NCI-H2171 treated with DMSO at 0.1 percent for 48 hours (cell line): ENCODE results near the gene TEX9.
"Not testable (repeated sequence)": the region's sequence is repeated elsewhere in the genome, so short reads cannot be mapped to it uniquely, and the experiment has no call there.

Experiments used
- DNase-seq: peaks from one replicate; lab custom pipeline; 2025; lab: John Stamatoyannopoulos, UW

TEX9 gene

GRCh38 chr15:56365075-56365711 lies at the start of gene TEX9:
Gene TEX9, plus strand, starts transcription at chr15:56365426. Its CDS starts 25 bp downstream, at chr15:56365451.
- DNase-seq, result peak; percentile 83

DNA sequence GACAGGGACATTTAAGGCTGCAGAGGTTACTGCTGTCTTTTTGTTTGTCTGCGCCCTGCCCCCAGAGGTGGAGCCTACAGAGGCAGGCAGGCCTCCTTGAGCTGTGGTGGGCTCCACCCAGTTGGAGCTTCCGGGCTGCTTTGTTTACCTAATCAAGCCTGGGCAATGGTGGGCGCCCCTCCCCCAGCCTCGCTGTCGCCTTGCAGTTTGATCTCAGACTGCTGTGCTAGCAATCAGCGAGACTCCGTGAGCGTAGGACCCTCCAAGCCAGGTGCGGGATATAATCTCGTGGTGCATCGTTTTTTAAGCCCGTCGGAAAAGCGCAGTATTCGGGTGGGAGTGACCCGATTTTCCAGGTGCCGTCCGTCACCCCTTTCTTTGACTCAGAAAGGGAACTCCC lies 48.7 kb upstream of the TEX9 start:
- not testable (repeated sequence) for DNase-seq

- DNase-seq, result no peak
These were observed 44.9 kb upstream of the TEX9 start for GRCh38 chr15:56320316-56320715.

DNA sequence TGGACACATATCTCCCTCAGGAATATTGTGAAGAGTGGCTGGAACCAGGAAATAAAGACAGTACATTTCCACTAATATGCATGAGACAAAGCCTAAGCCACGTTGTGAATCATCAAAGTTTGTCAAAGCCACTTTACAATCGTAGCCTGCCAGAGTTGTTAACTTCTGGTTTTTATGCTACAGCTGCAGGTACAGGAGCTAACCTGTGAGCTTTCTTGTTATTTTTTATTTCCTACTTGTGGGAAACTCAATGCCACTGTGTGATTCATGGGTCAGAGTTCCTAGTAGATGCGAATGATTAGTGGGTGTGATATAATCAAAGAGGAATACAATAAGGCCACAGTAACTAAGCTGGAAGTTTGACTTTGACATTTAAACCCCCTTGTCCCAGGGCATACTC lies 44.4 kb upstream of the TEX9 start:
- no peak for DNase-seq

GRCh38 chr15:56322444-56322843 lies 42.8 kb upstream of the TEX9 start:
- no peak for DNase-seq

- no peak for DNase-seq
These were observed 41.8 kb upstream of the TEX9 start for GRCh38 chr15:56323435-56323834.

- no peak for DNase-seq
These were observed 40.0 kb upstream of the TEX9 start for GRCh38 chr15:56325186-56325585.

- no peak for DNase-seq
These were observed 37.3 kb upstream of the TEX9 start for GRCh38 chr15:56327721-56328502.

DNA sequence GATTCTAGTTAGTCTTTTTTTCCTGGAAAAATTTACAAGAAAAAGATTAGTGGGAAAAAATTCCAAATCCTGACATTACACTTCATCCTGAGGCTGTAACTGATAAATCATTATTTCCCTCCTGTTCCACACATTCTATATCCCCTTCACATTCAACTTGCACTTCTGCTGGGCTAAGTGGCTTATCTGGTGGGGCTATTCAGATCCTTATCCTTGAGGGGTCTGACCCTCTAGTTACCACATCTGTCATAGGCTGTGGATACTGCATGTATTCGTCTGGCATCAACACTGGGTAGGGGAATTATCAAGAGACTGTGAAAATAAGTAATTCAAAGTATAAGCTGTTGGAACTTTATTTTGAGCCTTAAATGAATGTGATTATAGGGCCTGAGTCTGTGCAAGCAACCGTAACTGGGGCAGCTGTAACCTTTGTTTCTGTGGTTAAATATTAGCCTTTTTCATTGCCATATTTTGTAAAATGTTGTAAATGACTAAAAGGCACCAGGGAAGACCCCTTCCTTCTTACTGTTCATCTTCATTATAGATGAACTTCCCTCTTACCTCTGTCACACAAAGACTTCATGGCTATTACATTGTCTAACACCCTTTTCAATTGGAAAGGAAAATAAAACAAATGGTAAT lies 28.0 kb upstream of the TEX9 start:
- no peak for DNase-seq

GRCh38 chr15:56339594-56339993 lies 25.6 kb upstream of the TEX9 start:
- no peak for DNase-seq

GRCh38 chr15:56341201-56341600 lies 24.0 kb upstream of the TEX9 start:
- no peak for DNase-seq

- DNase-seq, result no peak
These were observed 22.6 kb upstream of the TEX9 start for GRCh38 chr15:56342653-56343052.

- no peak for DNase-seq
These were observed 21.3 kb upstream of the TEX9 start for GRCh38 chr15:56343879-56344278.

DNA sequence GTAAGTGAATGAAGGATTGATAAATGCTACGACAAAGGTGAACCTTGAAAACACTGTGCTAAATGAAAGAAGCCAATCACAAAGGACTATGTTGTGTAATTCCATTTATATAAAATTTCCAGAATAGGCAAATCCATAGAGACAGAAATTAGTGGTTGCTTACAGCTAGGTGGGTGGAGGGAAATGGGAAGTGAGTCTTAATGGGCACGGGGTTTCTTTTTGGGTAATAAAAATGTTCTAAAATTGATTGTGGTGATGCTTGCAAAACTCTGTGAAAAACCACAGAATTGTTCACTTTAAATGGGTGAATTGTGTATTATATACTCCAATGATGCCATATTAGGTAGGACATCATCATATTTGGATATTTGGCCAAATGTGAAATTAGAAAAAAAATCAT lies 20.9 kb upstream of the TEX9 start:
- no peak for DNase-seq

DNA sequence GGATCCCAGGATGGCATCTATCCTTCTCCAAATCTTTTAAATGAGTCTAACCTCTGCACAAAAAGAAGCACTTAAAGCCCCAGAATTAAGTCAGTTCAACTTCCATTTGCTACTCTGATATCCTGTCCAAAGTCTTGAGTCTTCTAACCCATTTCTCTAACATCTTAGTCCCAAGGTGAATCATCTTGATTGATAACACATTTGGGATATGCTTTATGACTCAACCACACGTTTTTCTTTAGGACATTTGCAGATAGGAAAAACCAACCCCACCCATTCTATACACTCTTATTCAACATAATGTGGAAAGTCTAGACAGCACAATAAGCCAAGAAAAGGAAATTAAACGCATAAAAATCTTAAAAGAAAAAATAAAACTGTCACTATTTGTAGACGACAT lies 18.8 kb upstream of the TEX9 start:
- no peak for DNase-seq

DNA sequence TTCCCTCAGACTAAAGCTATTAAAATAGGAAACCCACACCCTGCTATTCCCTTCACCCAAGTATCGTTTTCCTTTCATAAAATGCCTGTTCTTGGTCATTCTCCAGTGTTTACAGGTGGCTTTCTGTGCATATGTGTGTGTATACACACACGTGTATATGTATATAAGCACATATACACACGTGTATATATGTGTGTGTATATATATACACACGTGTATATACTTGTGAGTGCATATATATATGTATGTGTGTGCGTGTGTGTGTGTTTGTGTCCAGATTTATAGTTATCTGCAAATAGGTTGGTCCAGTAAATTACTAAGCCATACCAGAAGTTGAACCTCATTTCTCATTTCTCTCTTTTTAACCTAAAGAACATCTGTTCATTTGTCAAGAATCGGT lies 15.7 kb upstream of the TEX9 start:
- no peak for DNase-seq

DNA sequence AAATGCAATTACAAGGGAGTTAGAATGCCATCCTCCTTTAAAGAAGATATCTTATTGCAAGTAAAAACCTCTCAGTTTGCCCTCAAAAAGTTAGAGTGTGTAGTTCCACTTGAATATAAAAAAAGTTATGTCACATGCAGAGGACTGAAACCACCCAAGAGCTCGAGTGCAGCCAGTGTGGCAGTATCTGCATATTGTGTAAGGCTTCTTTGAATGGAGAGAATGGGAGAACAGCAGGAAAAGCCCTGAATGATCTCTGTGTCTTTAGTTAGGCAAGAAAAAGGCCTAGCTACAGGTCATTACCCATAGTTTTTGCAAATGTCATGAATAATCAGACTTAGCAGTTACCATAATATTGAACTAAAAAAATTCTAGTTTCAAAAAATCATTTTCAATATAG lies 13.9 kb upstream of the TEX9 start:
- no peak for DNase-seq

DNA sequence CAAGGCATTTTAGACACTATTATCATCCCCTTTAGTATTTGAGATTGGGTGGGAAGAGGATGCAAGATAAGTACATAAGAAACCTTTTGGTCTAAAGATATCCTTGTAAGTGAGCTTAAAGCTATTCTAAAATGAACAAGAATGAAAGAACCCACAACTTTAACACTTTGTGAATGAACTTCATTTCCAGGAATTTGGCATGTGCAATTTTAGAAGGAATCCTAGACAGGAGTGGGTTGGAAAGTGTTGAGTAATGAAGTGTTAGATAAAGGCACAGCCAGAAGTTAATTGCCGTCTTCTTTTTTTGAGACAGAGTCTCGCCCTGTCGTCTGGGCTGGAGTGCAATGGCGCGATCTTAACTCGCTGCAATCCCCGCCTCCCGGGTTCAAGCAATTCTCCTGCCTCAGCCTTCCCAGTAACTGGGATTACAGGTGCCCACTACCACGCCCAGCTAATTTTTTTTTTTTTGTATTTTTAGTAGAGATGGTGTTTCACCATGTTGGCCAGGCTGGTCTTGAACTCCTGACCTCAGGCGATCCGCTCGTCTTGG lies 13.2 kb upstream of the TEX9 start:
- DNase-seq, result no peak

DNA sequence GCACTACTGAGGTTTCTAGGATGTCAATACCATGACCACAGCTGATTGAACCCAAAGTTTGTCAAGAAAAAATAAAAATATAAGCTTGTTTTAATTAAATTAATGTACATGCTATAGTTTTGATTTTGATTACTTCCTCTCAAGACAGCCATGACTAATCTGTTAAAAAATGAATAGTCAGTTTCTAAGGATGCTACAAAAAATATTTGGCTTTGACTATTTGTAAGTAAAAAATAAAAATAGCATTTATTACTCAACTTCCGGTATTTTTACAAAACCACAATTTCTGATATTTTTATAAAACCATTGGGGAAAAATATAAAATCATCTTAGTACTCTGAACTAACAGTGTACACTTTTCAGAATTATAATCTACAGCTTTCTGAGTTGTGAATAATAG lies 12.1 kb upstream of the TEX9 start:
- no peak for DNase-seq

- no peak for DNase-seq
These were observed 11.5 kb upstream of the TEX9 start for GRCh38 chr15:56353740-56354139.

- no peak for DNase-seq
These were observed 8.6 kb upstream of the TEX9 start for GRCh38 chr15:56356616-56357015.

DNA sequence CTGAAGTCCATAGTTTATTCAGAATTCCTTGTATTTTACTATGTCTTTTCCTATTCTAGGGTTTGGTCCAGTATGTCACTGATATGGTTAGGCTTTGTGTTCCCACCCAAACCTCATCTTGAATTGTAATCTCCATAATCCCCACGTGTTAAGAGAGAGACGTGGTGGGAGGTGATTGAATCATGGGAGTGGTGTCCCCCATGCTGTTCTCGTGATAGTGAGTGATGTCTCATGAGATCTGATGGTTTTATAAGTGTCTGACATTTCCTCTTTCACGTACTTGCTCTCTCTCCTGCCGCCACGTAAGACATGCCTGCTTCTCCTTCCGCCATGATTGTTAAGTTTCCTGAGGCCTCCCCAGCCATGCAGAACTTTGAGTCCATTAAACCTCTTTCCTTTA lies 6.6 kb upstream of the TEX9 start:
- DNase-seq, result no peak

DNA sequence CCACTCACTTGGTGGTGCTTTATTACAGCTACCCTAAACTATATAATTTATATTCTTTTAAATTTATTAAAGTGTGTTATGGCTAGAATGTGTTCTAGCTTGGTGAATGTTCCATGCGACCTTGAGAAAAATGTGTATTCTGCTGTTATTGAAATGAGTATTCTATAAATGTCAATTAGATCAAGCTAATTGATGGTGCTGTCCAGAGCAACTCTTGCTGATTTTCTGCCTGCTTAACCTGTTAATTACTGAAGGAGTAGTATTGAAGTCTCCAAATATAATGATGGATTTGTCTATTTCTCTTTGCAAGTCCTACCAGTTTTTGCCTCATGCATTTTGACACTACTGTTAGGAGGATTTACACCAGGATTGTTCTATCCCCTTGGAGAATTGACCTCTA lies 3.2 kb upstream of the TEX9 start:
- DNase-seq, result no peak
